K562 (cell line): Measurements from ENCODE around the gene NFE2. TPM values are rescaled to one million over a fixed set of nuclear protein-coding genes. Genes with fewer than 3 reads are reported as not detected.

Experiments used
- CHD1 ChIP-seq: fragments of 200-600 bp; sonication (generic); IDR thresholded peaks from one replicate; pipeline ENCODE4 v1.6.1; 2012; ENCODE audit warnings: mild to moderate bottlenecking, moderate library complexity, low read length, inconsistent platforms
- CSDE1 ChIP-seq, 2 experiments: fragments of 450-650 bp; IDR thresholded peaks; 2 replicates each; pipeline ENCODE4 v1.6.1; 2016; ENCODE audit warnings: mild to moderate bottlenecking in 1 of 2
- DPF2 ChIP-seq: fragments of 450-650 bp; IDR thresholded peaks from 2 replicates; pipeline ENCODE4 v1.6.1; 2016
- ETS1 ChIP-seq: conservative IDR thresholded peaks from 2 replicates; pipeline ENCODE4 v1.6.1; 2011; ENCODE audit warnings: low read depth, mild to moderate bottlenecking, low read length; ENCODE audit not compliant: control insufficient read depth
- KAT7 ChIP-seq: sonication (generic); formaldehyde crosslinking; IDR thresholded peaks from 2 replicates; pipeline ENCODE4 v1.8.0; 2022; ENCODE audit warnings: missing genetic modification reagents, mild to moderate bottlenecking, borderline replicate concordance
- LCOR ChIP-seq: sonication (generic); formaldehyde crosslinking; IDR thresholded peaks from 2 replicates; pipeline ENCODE4 v1.8.0; 2022; ENCODE audit warnings: mild to moderate bottlenecking, missing genetic modification reagents
- MCM3 ChIP-seq: fragments of 450-650 bp; IDR thresholded peaks from 2 replicates; pipeline ENCODE4 v1.6.1; 2016
- MEIS2 ChIP-seq: fragments of 450-650 bp; IDR thresholded peaks from 2 replicates; pipeline ENCODE4 v1.6.1; 2014; ENCODE audit warnings: mild to moderate bottlenecking; ENCODE audit not compliant: partially characterized antibody
- NFIX ChIP-seq: fragments of 250-450 bp; sonication (Bioruptor Pico); IDR thresholded peaks from 2 replicates; pipeline ENCODE4 v1.4.0; 2020; ENCODE audit warnings: low read depth, mild to moderate bottlenecking, moderate library complexity
- POLR2A ChIP-seq: fragments of 450-650 bp; conservative IDR thresholded peaks from 2 replicates; pipeline ENCODE4 v1.6.1; 2016
- PRPF4 ChIP-seq: fragments of 200-400 bp; formaldehyde crosslinking; IDR thresholded peaks from one replicate; pipeline ENCODE4 v1.6.1; 2017; ENCODE audit warnings: low read length, low read depth, mild to moderate bottlenecking; ENCODE audit not compliant: insufficient read depth, poor library complexity, severe bottlenecking
- ZFP91 ChIP-seq: sonication (generic); formaldehyde crosslinking; IDR thresholded peaks from 2 replicates; pipeline ENCODE4 v1.8.0; 2022; ENCODE audit warnings: mild to moderate bottlenecking, missing genetic modification reagents
- ZKSCAN3 ChIP-seq: fragments of 250-450 bp; sonication (Bioruptor Pico); IDR thresholded peaks from 2 replicates; pipeline ENCODE4 v1.4.0; 2020
- ZNF12 ChIP-seq: sonication (generic); formaldehyde crosslinking; IDR thresholded peaks from 2 replicates; pipeline ENCODE4 v1.4.0; 2020; ENCODE audit warnings: mild to moderate bottlenecking, missing genetic modification reagents
- ZNF134 ChIP-seq: fragments of 250-450 bp; sonication (Bioruptor Pico); conservative IDR thresholded peaks from 2 replicates; pipeline ENCODE4 v1.4.0; 2020
- polyA plus RNA-seq, 8 experiments: library from polyadenylated mRNA; depleted of rRNA in 4 of 8; stranded (reverse) in 5 of 8; unstranded in 3 of 8; fragments of >200 nt; fragmentation: Nextera tagmentation in 2 of 8; fragmentation: Illumina TruSeq in 1 of 8; extraction: Ambion mirVana in 2 of 8; extraction: Trizol in 1 of 8; gene quantifications; 2 replicates each; pipeline versions ENCODE4 v1.2.1 to v1.2.3, GENCODE V29; 2011 to 2014; ENCODE audit warnings: inconsistent platforms in 1 of 8, missing spikeins in 1 of 8
- total RNA-seq, 7 experiments: library from RNA; depleted of rRNA in 6 of 7; stranded (reverse); fragments of >200 nt in 6 of 7; fragmentation: Illumina TruSeq in 2 of 7; extraction: Trizol in 2 of 7; gene quantifications; 2 replicates each; pipeline versions ENCODE4 v1.2.1 to v1.2.3, GENCODE V29; 2011 to 2021; ENCODE audit warnings: low replicate concordance in 1 of 7
- TF ChIP-seq, protein P1 (sequence below): fragments of 250-450 bp; sonication (Bioruptor Pico); IDR thresholded peaks from 2 replicates; pipeline ENCODE4 v1.9.0; 2021; ENCODE audit warnings: mild to moderate bottlenecking
- TF ChIP-seq, protein P2 (sequence below), 2 experiments: IDR thresholded peaks in 1 of 2; conservative IDR thresholded peaks in 1 of 2; 2 replicates each; pipeline ENCODE4 v1.6.1; 2016; ENCODE audit warnings: low read depth in 2 of 2, mild to moderate bottlenecking in 1 of 2, missing compliant biosample characterization in 1 of 2, missing genetic modification characterization in 1 of 2, moderate library complexity in 1 of 2

Gene NFE2
- total and polyA plus RNA-seq, 9 of the 15 experiments (the other 6 are each of a cell fraction or from before 2014, with no cell fraction given) = 12.3 to 282 (median 208) TPM

- TF ChIP-seq CSDE1 (IDR thresholded peaks at IDR 0.05) (no peak), ETS1 (no peak), PRPF4 (no peak), POLR2A (no peak), ZNF12 (CRISPR knock-in tag) (no peak), MEIS2 (peak; percentile 43), ZNF134 (CRISPR knock-in tag) (no peak), LCOR (CRISPR knock-in tag) (no peak), KAT7 (no peak), NFIX (no peak), MCM3 (no peak), CHD1 (no peak), ZFP91 (CRISPR knock-in tag) (no peak), DPF2 (no peak), ZKSCAN3 (CRISPR knock-in tag) (no peak)
- TF ChIP-seq, protein P1, sequence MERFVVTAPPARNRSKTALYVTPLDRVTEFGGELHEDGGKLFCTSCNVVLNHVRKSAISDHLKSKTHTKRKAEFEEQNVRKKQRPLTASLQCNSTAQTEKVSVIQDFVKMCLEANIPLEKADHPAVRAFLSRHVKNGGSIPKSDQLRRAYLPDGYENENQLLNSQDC (CRISPR knock-in tag) = no peak
- TF ChIP-seq, protein P2, sequence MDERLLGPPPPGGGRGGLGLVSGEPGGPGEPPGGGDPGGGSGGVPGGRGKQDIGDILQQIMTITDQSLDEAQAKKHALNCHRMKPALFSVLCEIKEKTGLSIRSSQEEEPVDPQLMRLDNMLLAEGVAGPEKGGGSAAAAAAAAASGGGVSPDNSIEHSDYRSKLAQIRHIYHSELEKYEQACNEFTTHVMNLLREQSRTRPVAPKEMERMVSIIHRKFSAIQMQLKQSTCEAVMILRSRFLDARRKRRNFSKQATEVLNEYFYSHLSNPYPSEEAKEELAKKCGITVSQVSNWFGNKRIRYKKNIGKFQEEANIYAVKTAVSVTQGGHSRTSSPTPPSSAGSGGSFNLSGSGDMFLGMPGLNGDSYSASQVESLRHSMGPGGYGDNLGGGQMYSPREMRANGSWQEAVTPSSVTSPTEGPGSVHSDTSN (CRISPR knock-in tag; IDR thresholded peaks at IDR 0.05; ENCODE audit: low read depth) = no peak
- TF ChIP-seq, protein P2 (tag; conservative IDR thresholded peaks at IDR 0.05; ENCODE audit: low read depth) = peak; percentile 75
Observed at GRCh38 chr12:54265364-54265812, 35.4 kb downstream of the NFE2 start (continued).
